HL-60 (cell line): ENCODE results near the gene CTXN3.

Experiments used
- CTCF ChIP-seq: IDR thresholded peaks from one replicate; pipeline ENCODE4 v1.5.1; 2011; ENCODE audit warnings: low read length, control low read depth, inconsistent platforms; ENCODE audit not compliant: insufficient read depth
- GABPA ChIP-seq: IDR thresholded peaks from 2 replicates; pipeline ENCODE4 v1.6.1; 2012; ENCODE audit warnings: low read depth
- POLR2AphosphoS5 ChIP-seq: IDR thresholded peaks from 2 replicates; pipeline ENCODE4 v1.6.1; 2012; ENCODE audit warnings: low read depth
- REST ChIP-seq: IDR thresholded peaks from 2 replicates; pipeline ENCODE4 v1.6.1; 2012; ENCODE audit warnings: low read depth; ENCODE audit not compliant: insufficient replicate concordance

GRCh38 chr5:127609957-127610356, 38.9 kb upstream of the CTXN3 start:
- no peak for TF ChIP-seq REST
- no peak for TF ChIP-seq CTCF
- TF ChIP-seq POLR2AphosphoS5 = no peak
- TF ChIP-seq GABPA = no peak
